IMR-90 (cell line): ENCODE results near the gene NDUFA3. TPM values are rescaled to one million over a fixed set of nuclear protein-coding genes. Genes with fewer than 3 reads are reported as not detected.

Experiments used
- ATAC-seq: fragments of 200-7000 bp; cut with Tn5 transposase; 2 replicates; pipeline ENCODE4 v1.9.1; 2020; ENCODE audit warnings: low read depth, mild to moderate bottlenecking, moderate library complexity
- BruUV-seq: library from RNA; stranded (reverse); fragments of 400-500 nt; replicated peaks from 2 replicates; lab custom pipeline; 2021; lab: Mats Ljungman, UMichigan
- CTCF ChIA-PET: fragments of 300-600 bp; formaldehyde crosslinking; extraction: SDS; loops from one replicate; lab custom pipeline; 2021; ENCODE audit warnings: antibody characterized with exemption; lab: Yijun Ruan, JAX
- POLR2A ChIA-PET: fragments of 300-600 bp; sonication (Branson Sonifier 250); formaldehyde crosslinking; loops from one replicate; lab custom pipeline; 2022; ENCODE audit warnings: antibody characterized with exemption; ENCODE audit not compliant: unreplicated experiment; lab: Charles Lee
- DNase-seq: peaks from one replicate; pipeline ENCODE4 v3.0.0; 2013
- H2AFZ ChIP-seq: replicated peaks from 2 replicates; pipeline ENCODE3; 2013; ENCODE audit warnings: low read length, mild to moderate bottlenecking; ENCODE audit not compliant: poor library complexity
- H2AK5ac ChIP-seq: 2 replicates; pipeline ENCODE4 v1.6.1; 2013; ENCODE audit warnings: low read depth, low read length, inconsistent platforms
- H2AK9ac ChIP-seq: replicated peaks from 2 replicates; pipeline ENCODE3; 2013; ENCODE audit warnings: mild to moderate bottlenecking, low read depth, low read length, moderate library complexity; ENCODE audit not compliant: poor library complexity
- H2BK120ac ChIP-seq: 2 replicates; pipeline ENCODE4 v1.6.1; 2013; ENCODE audit warnings: low read depth, low read length, inconsistent platforms
- H2BK15ac ChIP-seq: 3 replicates; pipeline ENCODE4 v1.6.1; 2013; ENCODE audit warnings: low read depth, low read length, inconsistent platforms
- H2BK20ac ChIP-seq: 2 replicates; pipeline ENCODE4 v1.6.1; 2013; ENCODE audit warnings: low read depth, mild to moderate bottlenecking, inconsistent platforms, low read length, moderate library complexity
- H2BK5ac ChIP-seq: 2 replicates; pipeline ENCODE4 v1.6.1; 2013; ENCODE audit warnings: mild to moderate bottlenecking, low read depth, low read length, inconsistent platforms; ENCODE audit not compliant: poor library complexity, severe bottlenecking
- H3K14ac ChIP-seq: replicated peaks from 2 replicates; pipeline ENCODE4 v1.6.1; 2013; ENCODE audit warnings: low read depth, low read length, inconsistent platforms
- H3K18ac ChIP-seq: 2 replicates; pipeline ENCODE4 v1.6.1; 2013; ENCODE audit warnings: low read depth, low read length, control low read depth
- H3K23ac ChIP-seq: 2 replicates; pipeline ENCODE4 v1.6.1; 2013; ENCODE audit warnings: low read depth, low read length, inconsistent platforms
- H3K27ac ChIP-seq: 2 replicates; pipeline ENCODE4 v1.5.1; 2013; ENCODE audit warnings: mild to moderate bottlenecking, control low read depth, low read length; ENCODE audit not compliant: insufficient read depth
- H3K27me3 ChIP-seq: 2 replicates; pipeline ENCODE4 v1.6.1; 2013; ENCODE audit warnings: low read length; ENCODE audit not compliant: control insufficient read depth, insufficient read depth
- H3K36me3 ChIP-seq: 2 replicates; pipeline ENCODE4 v1.6.1; 2013; ENCODE audit warnings: low read length, mixed read lengths; ENCODE audit not compliant: control insufficient read depth, insufficient read depth
- H3K4ac ChIP-seq: 2 replicates; pipeline ENCODE4 v1.6.1; 2013; ENCODE audit warnings: low read depth, low read length, inconsistent platforms
- H3K4me1 ChIP-seq: 2 replicates; pipeline ENCODE4 v1.6.1; 2013; ENCODE audit warnings: low read length, mixed read lengths; ENCODE audit not compliant: control insufficient read depth, insufficient read depth
- H3K4me2 ChIP-seq: 2 replicates; pipeline ENCODE4 v1.6.1; 2013; ENCODE audit warnings: low read depth, mild to moderate bottlenecking, control low read depth, low read length, moderate library complexity
- H3K4me3 ChIP-seq: 2 replicates; pipeline ENCODE4 v1.5.1; 2013; ENCODE audit warnings: low read depth, mild to moderate bottlenecking, control low read depth, low read length, moderate library complexity; ENCODE audit not compliant: insufficient read depth
- H3K56ac ChIP-seq: 2 replicates; pipeline ENCODE4 v1.6.1; 2013; ENCODE audit warnings: low read length, inconsistent platforms; ENCODE audit not compliant: insufficient read depth; ENCODE audit errors: extremely low read depth
- H3K79me1 ChIP-seq, 2 experiments: 2 replicates each; pipeline ENCODE4 v1.6.1; 2013; ENCODE audit warnings: low read length in 2 of 2, inconsistent platforms in 1 of 2, low read depth in 1 of 2
- H3K9ac ChIP-seq: 2 replicates; pipeline ENCODE4 v1.6.1; 2013; ENCODE audit warnings: low read depth, low read length, control low read depth
- H3K9me1 ChIP-seq: 2 replicates; pipeline ENCODE4 v1.6.1; 2013; ENCODE audit warnings: low read length, inconsistent platforms; ENCODE audit not compliant: insufficient read depth
- H3K9me3 ChIP-seq: 2 replicates; pipeline ENCODE4 v1.6.1; 2013; ENCODE audit warnings: low read length; ENCODE audit not compliant: control insufficient read depth, insufficient read depth
- H4K20me1 ChIP-seq: 2 replicates; pipeline ENCODE4 v1.6.1; 2013; ENCODE audit warnings: low read length, inconsistent platforms; ENCODE audit not compliant: insufficient read depth
- H4K5ac ChIP-seq: 2 replicates; pipeline ENCODE4 v1.6.1; 2013; ENCODE audit warnings: mild to moderate bottlenecking, low read depth, low read length, control low read depth
- H4K8ac ChIP-seq, 2 experiments: 2 replicates each; pipeline ENCODE4 v1.6.1; 2013; ENCODE audit warnings: low read depth in 2 of 2, low read length in 2 of 2, control low read depth in 1 of 2, inconsistent platforms in 1 of 2
- H4K91ac ChIP-seq: 2 replicates; pipeline ENCODE4 v1.6.1; 2013; ENCODE audit warnings: low read depth, low read length, inconsistent platforms; ENCODE audit not compliant: insufficient read depth
- POLR2A ChIP-seq: IDR thresholded peaks from 2 replicates; pipeline ENCODE4 v1.6.1; 2012; ENCODE audit warnings: mild to moderate bottlenecking, low read depth, low read length
- RFX5 ChIP-seq: IDR thresholded peaks from 2 replicates; pipeline ENCODE4 v1.8.0; 2012; ENCODE audit warnings: low read depth, mild to moderate bottlenecking, low read length, moderate library complexity
- WGBS, 2 experiments: methylation state at CpG; one replicate each; pipeline versions ENCODE4 v1.1.5 to v1.1.7; 2013; ENCODE audit warnings: missing lambda C conversion rate in 2 of 2; ENCODE audit not compliant: insufficient read length in 1 of 2; ENCODE audit errors: extremely low coverage in 2 of 2; 5-methylcytosine and 5-hydroxymethylcytosine counted together
- dilution Hi-C: fragments of 300-500 bp; cut with HindIII; formaldehyde crosslinking; loops from one replicate; pipeline ENCODE4 v1.14.3; 2018; ENCODE audit warnings: low sequenced_read_pairs; ENCODE audit not compliant: unreplicated experiment
- in situ Hi-C: fragments of 300-500 bp; cut with MboI; formaldehyde crosslinking; loops from 3 replicates; pipeline ENCODE4 v1.14.3; 2019; ENCODE audit warnings: low sequenced_read_pairs, inconsistent platforms, mixed read lengths
- intact Hi-C: fragments of 100-400 bp; cut with micrococcal nuclease; formaldehyde crosslinking; loops from 2 replicates; pipeline ENCODE4 v1.10.0; 2022
- polyA plus RNA-seq, 3 experiments: library from polyadenylated mRNA; depleted of rRNA; stranded (reverse); fragments of >200 nt; gene quantifications; 2 replicates each; pipeline ENCODE4 v1.2.3, GENCODE V29; 2012; ENCODE audit warnings: low replicate concordance in 1 of 3
- total RNA-seq: library from RNA; depleted of rRNA; stranded (reverse); fragments of >200 nt; gene quantifications from 2 replicates; pipeline ENCODE4 v1.2.3, GENCODE V29; 2012

Gene NDUFA3
- total and polyA plus RNA-seq, 2 of the 4 experiments (the other 2 are of a cell fraction): 7.9 to 85.0 TPM

GRCh38 chr19:54133957-54134590 lies 31.4 kb downstream of the NDUFA3 start:
- Histone ChIP-seq H3K4me3 (no peak overlapping the region), H3K36me3 (peaks cover 16% of the 10 kb centered on the region), H3K79me1 (peaks cover 0 to 7% of the 10 kb centered on the region in 2 experiments; a peak in 1 of 4 replicates), H3K56ac (no peak overlapping the region), H2BK15ac (no peak overlapping the region), H3K27ac (no peak overlapping the region), H3K4me2 (no peak overlapping the region), H2AK9ac (no peak overlapping the region), H3K14ac (no peak overlapping the region), H3K9ac (no peak overlapping the region), H2BK20ac (no peak overlapping the region), H3K27me3 (no peaks in the 10 kb centered on the region), H3K4ac (no peak overlapping the region), H3K9me1 (peaks cover 4% of the 10 kb centered on the region; the same call in 1 of the 2 replicates), H2BK120ac (no peak overlapping the region), H2BK5ac (no peak overlapping the region), H4K20me1 (peaks cover 10% of the 10 kb centered on the region; the same call in 1 of the 2 replicates), H4K8ac (no peak overlapping the region), H4K5ac (no peak overlapping the region), H2AK5ac (no peak overlapping the region), H3K9me3 (no peaks in the 10 kb centered on the region), H3K18ac (no peak overlapping the region), H4K91ac (no peak overlapping the region), H3K23ac (no peak overlapping the region), H2AFZ (no peak overlapping the region), H3K4me1 (peaks cover 10% of the 10 kb centered on the region)
- ChIA-PET CTCF (no interaction called here), POLR2A (no interaction called here)
- ATAC-seq (no peak), DNase-seq (no peak)
- TF ChIP-seq POLR2A: no peak
- no peak for TF ChIP-seq RFX5
- intact Hi-C loops: no loop called here
- BruUV-seq: no TSS peak
- WGBS, 2 experiments: 65% methylated on average over 2 of the region's 2 CpGs; no CpG with 5 or more reads in 1 of the 2 experiments
- in situ Hi-C loops: loop anchor here (25.0 kb wide), 1 partner anchor 1528 kb away; the partner anchor contains the start of gene U2AF2
- dilution Hi-C loops: no loop called here
